GM23338 (cell line): ENCODE measurements around the gene CYP27A1. TPM values are rescaled to one million over a fixed set of nuclear protein-coding genes. Genes with fewer than 3 reads are reported as not detected.

Source experiments
- ATAC-seq: fragments of 200-7000 bp; cut with Tn5 transposase; 3 replicates; pipeline ENCODE4 v1.9.1; 2020
- DNase-seq: peaks from one replicate; pipeline ENCODE4 v3.0.0-alpha.2; 2015; ENCODE audit warnings: low spot score
- H2AFZ ChIP-seq: fragments of 200-600 bp; sonication (generic); 2 replicates; pipeline ENCODE4 v1.8.0; 2016; ENCODE audit warnings: antibody characterized with exemption, mild to moderate bottlenecking, moderate library complexity
- H3F3A ChIP-seq: fragments of 200-600 bp; sonication (generic); replicated peaks from 2 replicates; pipeline ENCODE4 v1.8.0; 2017; ENCODE audit warnings: antibody characterized with exemption, mixed run types, low read depth
- H3K27ac ChIP-seq: fragments of 200-600 bp; sonication (generic); 2 replicates; pipeline ENCODE4 v1.6.1; 2016; ENCODE audit warnings: low read depth
- H3K27me3 ChIP-seq: fragments of 200-600 bp; sonication (generic); 2 replicates; pipeline ENCODE4 v1.8.0; 2016; ENCODE audit warnings: mild to moderate bottlenecking, mixed run types, moderate library complexity; ENCODE audit not compliant: insufficient read depth
- H3K36me3 ChIP-seq: fragments of 200-600 bp; sonication (generic); 2 replicates; pipeline ENCODE4 v1.8.0; 2016; ENCODE audit warnings: mild to moderate bottlenecking; ENCODE audit not compliant: insufficient read depth
- H3K4me1 ChIP-seq: fragments of 200-600 bp; sonication (generic); 2 replicates; pipeline ENCODE4 v1.8.0; 2016; ENCODE audit warnings: mild to moderate bottlenecking, moderate library complexity; ENCODE audit not compliant: insufficient read depth
- H3K4me2 ChIP-seq: fragments of 200-600 bp; sonication (generic); 2 replicates; pipeline ENCODE4 v1.7.1; 2017; ENCODE audit warnings: mixed run types
- H3K4me3 ChIP-seq: fragments of 200-600 bp; sonication (generic); 2 replicates; pipeline ENCODE4 v1.6.1; 2016; ENCODE audit warnings: mixed run types
- H3K79me2 ChIP-seq: fragments of 200-600 bp; sonication (generic); replicated peaks from 2 replicates; pipeline ENCODE4 v1.8.0; 2017; ENCODE audit warnings: mild to moderate bottlenecking; ENCODE audit not compliant: insufficient read depth
- H3K9me2 ChIP-seq: fragments of 200-600 bp; sonication (generic); 2 replicates; pipeline ENCODE4 v1.8.0; 2017; ENCODE audit not compliant: insufficient read depth
- H4K20me1 ChIP-seq: fragments of 200-600 bp; sonication (generic); replicated peaks from 2 replicates; pipeline ENCODE4 v1.8.0; 2017; ENCODE audit warnings: mild to moderate bottlenecking; ENCODE audit not compliant: insufficient read depth
- H3K27ac Mint-ChIP-seq: 2 replicates; pipeline ENCODE4 v1.8.0; 2020; ENCODE audit warnings: inconsistent platforms, mild to moderate bottlenecking, moderate library complexity, mixed read lengths
- H3K27me3 Mint-ChIP-seq: 3 replicates; pipeline ENCODE4 v1.8.0; 2022; ENCODE audit warnings: low read depth, mild to moderate bottlenecking, moderate library complexity, mixed read lengths, inconsistent platforms; ENCODE audit not compliant: insufficient read depth, poor library complexity
- H3K36me3 Mint-ChIP-seq: 3 replicates; pipeline ENCODE4 v1.8.0; 2021; ENCODE audit warnings: low read depth, mild to moderate bottlenecking, inconsistent platforms, moderate library complexity, mixed read lengths
- H3K4me1 Mint-ChIP-seq: 3 replicates; pipeline ENCODE4 v1.8.0; 2020; ENCODE audit warnings: mild to moderate bottlenecking, inconsistent platforms, mixed read lengths
- H3K4me3 Mint-ChIP-seq: 3 replicates; pipeline ENCODE4 v1.8.0; 2021; ENCODE audit warnings: moderate library complexity, mild to moderate bottlenecking, inconsistent platforms, mixed read lengths
- H3K9me3 Mint-ChIP-seq: 3 replicates; pipeline ENCODE4 v1.8.0; 2020; ENCODE audit warnings: moderate library complexity, mild to moderate bottlenecking, inconsistent platforms, mixed read lengths
- CREB1 ChIP-seq: fragments of 250-450 bp; sonication (Bioruptor Pico); IDR thresholded peaks from 2 replicates; pipeline ENCODE4 v1.5.0; 2020; ENCODE audit warnings: low read depth, mild to moderate bottlenecking, moderate library complexity
- EZH2 ChIP-seq: fragments of 200-600 bp; sonication (generic); IDR thresholded peaks from one replicate; pipeline ENCODE4 v1.8.0; 2017; ENCODE audit warnings: antibody characterized with exemption, mild to moderate bottlenecking, low read depth; ENCODE audit not compliant: unreplicated experiment
- EZH2phosphoT487 ChIP-seq: fragments of 200-600 bp; sonication (generic); IDR thresholded peaks from one replicate; pipeline ENCODE4 v1.8.1; 2018; ENCODE audit warnings: antibody characterized with exemption; ENCODE audit not compliant: unreplicated experiment
- JUNB ChIP-seq: IDR thresholded peaks from one replicate; pipeline ENCODE4 v1.6.1; 2016; ENCODE audit warnings: antibody characterized with exemption; ENCODE audit not compliant: unreplicated experiment
- NANOG ChIP-seq: IDR thresholded peaks from 2 replicates; pipeline ENCODE4 v1.6.1; 2016; ENCODE audit warnings: antibody characterized with exemption, borderline replicate concordance
- POLR2AphosphoS5 ChIP-seq: IDR thresholded peaks from 2 replicates; pipeline ENCODE4 v1.6.1; 2016; ENCODE audit warnings: antibody characterized with exemption, low read depth
- STAT1 ChIP-seq: IDR thresholded peaks from one replicate; pipeline ENCODE4 v1.6.1; 2016; ENCODE audit warnings: antibody characterized with exemption; ENCODE audit not compliant: unreplicated experiment
- ZNF114 ChIP-seq: fragments of 250-450 bp; sonication (Bioruptor Pico); IDR thresholded peaks from 2 replicates; pipeline ENCODE4 v1.5.0; 2020; ENCODE audit warnings: mild to moderate bottlenecking, moderate library complexity
- ZNF331 ChIP-seq: fragments of 250-450 bp; sonication (Bioruptor Pico); IDR thresholded peaks from 2 replicates; pipeline ENCODE4 v1.5.0; 2020; ENCODE audit warnings: low read depth, mild to moderate bottlenecking, moderate library complexity
- polyA plus RNA-seq: library from polyadenylated mRNA; unstranded; fragments of >200 nt; fragmentation: Nextera tagmentation; extraction: Ambion mirVana; gene quantifications from 2 replicates; pipeline ENCODE4 v1.2.1, GENCODE V29; 2016
- total RNA-seq: library from RNA; depleted of rRNA; stranded (reverse); fragments of >200 nt; shearing (Covaris generic); gene quantifications from 2 replicates; pipeline ENCODE4 v1.2.3, GENCODE V29; 2014
- TF ChIP-seq, protein P1 (sequence below): IDR thresholded peaks from one replicate; pipeline ENCODE4 v1.6.1; 2018; ENCODE audit warnings: antibody characterized with exemption; ENCODE audit not compliant: unreplicated experiment
- TF ChIP-seq, protein P2 (sequence below): fragments of 250-450 bp; sonication (Bioruptor Pico); IDR thresholded peaks from 2 replicates; pipeline ENCODE4 v1.5.0; 2020; ENCODE audit warnings: mild to moderate bottlenecking, moderate library complexity
- TF ChIP-seq, protein P3 (sequence below): IDR thresholded peaks from 2 replicates; pipeline ENCODE4 v1.6.1; 2016; ENCODE audit warnings: antibody characterized with exemption
- TF ChIP-seq, protein P4 (sequence below), 2 experiments: fragments of 200-600 bp in 1 of 2; sonication (generic) in 1 of 2; conservative IDR thresholded peaks; 2 replicates each; pipeline versions ENCODE4 v1.5.1 to v1.6.1; 2016 to 2017; ENCODE audit warnings: antibody characterized with exemption in 2 of 2, low read depth in 2 of 2, mild to moderate bottlenecking in 2 of 2, moderate library complexity in 1 of 2

Gene CYP27A1
- total and polyA plus RNA-seq, 2 experiments from 2014 or later, result 2.2 to 6.9 TPM

DNA sequence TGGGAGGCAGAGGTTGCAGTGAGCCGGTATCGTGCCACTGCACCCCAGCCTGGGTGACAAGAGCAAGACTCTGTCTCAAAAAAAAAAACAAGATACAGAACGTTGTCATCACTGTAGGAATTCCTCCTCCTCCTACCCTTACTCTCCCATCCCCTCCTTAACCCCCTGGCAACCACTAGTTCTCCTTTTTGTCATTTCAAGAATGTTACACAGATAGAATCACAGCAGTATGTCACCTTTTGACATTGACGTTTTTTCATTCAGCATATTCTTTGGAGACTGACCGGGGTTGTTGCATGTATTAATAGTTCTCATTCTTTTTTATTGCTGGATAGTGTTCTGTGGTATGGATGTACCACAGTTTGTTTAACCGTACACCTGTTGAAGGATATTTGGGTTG is 38.9 kb upstream of the CYP27A1 start:
- peaks cover 2% of the 10 kb centered on the region for H3K27me3 Mint-ChIP-seq
- H3K9me3 Mint-ChIP-seq, result no peaks in the 10 kb centered on the region
- H3K36me3 Mint-ChIP-seq, result peaks cover 73% of the 10 kb centered on the region
- Histone ChIP-seq H3K27ac (no peak overlapping the region), H3K79me2 (no peaks in the 10 kb centered on the region), H3K4me1 (no peaks in the 10 kb centered on the region), H3K4me3 (no peak overlapping the region), H2AFZ (no peak overlapping the region), H3K36me3 (peaks cover 37% of the 10 kb centered on the region), H3K4me2 (no peak overlapping the region), H3F3A (no peaks in the 10 kb centered on the region), H3K9me2 (no peaks in the 10 kb centered on the region), H3K27me3 (no peaks in the 10 kb centered on the region), H4K20me1 (peaks cover 23% of the 10 kb centered on the region)
- DNase-seq (no peak), ATAC-seq (no peak)
- TF ChIP-seq STAT1 (no peak), JUNB (no peak), NANOG (no peak), ZNF331 (CRISPR knock-in tag) (no peak), EZH2phosphoT487 (no peak), CREB1 (CRISPR knock-in tag) (no peak), ZNF114 (CRISPR knock-in tag) (no peak), POLR2AphosphoS5 (no peak), EZH2 (no peak)
- TF ChIP-seq, protein P1, sequence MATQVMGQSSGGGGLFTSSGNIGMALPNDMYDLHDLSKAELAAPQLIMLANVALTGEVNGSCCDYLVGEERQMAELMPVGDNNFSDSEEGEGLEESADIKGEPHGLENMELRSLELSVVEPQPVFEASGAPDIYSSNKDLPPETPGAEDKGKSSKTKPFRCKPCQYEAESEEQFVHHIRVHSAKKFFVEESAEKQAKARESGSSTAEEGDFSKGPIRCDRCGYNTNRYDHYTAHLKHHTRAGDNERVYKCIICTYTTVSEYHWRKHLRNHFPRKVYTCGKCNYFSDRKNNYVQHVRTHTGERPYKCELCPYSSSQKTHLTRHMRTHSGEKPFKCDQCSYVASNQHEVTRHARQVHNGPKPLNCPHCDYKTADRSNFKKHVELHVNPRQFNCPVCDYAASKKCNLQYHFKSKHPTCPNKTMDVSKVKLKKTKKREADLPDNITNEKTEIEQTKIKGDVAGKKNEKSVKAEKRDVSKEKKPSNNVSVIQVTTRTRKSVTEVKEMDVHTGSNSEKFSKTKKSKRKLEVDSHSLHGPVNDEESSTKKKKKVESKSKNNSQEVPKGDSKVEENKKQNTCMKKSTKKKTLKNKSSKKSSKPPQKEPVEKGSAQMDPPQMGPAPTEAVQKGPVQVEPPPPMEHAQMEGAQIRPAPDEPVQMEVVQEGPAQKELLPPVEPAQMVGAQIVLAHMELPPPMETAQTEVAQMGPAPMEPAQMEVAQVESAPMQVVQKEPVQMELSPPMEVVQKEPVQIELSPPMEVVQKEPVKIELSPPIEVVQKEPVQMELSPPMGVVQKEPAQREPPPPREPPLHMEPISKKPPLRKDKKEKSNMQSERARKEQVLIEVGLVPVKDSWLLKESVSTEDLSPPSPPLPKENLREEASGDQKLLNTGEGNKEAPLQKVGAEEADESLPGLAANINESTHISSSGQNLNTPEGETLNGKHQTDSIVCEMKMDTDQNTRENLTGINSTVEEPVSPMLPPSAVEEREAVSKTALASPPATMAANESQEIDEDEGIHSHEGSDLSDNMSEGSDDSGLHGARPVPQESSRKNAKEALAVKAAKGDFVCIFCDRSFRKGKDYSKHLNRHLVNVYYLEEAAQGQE, result no peak
- TF ChIP-seq, protein P2, sequence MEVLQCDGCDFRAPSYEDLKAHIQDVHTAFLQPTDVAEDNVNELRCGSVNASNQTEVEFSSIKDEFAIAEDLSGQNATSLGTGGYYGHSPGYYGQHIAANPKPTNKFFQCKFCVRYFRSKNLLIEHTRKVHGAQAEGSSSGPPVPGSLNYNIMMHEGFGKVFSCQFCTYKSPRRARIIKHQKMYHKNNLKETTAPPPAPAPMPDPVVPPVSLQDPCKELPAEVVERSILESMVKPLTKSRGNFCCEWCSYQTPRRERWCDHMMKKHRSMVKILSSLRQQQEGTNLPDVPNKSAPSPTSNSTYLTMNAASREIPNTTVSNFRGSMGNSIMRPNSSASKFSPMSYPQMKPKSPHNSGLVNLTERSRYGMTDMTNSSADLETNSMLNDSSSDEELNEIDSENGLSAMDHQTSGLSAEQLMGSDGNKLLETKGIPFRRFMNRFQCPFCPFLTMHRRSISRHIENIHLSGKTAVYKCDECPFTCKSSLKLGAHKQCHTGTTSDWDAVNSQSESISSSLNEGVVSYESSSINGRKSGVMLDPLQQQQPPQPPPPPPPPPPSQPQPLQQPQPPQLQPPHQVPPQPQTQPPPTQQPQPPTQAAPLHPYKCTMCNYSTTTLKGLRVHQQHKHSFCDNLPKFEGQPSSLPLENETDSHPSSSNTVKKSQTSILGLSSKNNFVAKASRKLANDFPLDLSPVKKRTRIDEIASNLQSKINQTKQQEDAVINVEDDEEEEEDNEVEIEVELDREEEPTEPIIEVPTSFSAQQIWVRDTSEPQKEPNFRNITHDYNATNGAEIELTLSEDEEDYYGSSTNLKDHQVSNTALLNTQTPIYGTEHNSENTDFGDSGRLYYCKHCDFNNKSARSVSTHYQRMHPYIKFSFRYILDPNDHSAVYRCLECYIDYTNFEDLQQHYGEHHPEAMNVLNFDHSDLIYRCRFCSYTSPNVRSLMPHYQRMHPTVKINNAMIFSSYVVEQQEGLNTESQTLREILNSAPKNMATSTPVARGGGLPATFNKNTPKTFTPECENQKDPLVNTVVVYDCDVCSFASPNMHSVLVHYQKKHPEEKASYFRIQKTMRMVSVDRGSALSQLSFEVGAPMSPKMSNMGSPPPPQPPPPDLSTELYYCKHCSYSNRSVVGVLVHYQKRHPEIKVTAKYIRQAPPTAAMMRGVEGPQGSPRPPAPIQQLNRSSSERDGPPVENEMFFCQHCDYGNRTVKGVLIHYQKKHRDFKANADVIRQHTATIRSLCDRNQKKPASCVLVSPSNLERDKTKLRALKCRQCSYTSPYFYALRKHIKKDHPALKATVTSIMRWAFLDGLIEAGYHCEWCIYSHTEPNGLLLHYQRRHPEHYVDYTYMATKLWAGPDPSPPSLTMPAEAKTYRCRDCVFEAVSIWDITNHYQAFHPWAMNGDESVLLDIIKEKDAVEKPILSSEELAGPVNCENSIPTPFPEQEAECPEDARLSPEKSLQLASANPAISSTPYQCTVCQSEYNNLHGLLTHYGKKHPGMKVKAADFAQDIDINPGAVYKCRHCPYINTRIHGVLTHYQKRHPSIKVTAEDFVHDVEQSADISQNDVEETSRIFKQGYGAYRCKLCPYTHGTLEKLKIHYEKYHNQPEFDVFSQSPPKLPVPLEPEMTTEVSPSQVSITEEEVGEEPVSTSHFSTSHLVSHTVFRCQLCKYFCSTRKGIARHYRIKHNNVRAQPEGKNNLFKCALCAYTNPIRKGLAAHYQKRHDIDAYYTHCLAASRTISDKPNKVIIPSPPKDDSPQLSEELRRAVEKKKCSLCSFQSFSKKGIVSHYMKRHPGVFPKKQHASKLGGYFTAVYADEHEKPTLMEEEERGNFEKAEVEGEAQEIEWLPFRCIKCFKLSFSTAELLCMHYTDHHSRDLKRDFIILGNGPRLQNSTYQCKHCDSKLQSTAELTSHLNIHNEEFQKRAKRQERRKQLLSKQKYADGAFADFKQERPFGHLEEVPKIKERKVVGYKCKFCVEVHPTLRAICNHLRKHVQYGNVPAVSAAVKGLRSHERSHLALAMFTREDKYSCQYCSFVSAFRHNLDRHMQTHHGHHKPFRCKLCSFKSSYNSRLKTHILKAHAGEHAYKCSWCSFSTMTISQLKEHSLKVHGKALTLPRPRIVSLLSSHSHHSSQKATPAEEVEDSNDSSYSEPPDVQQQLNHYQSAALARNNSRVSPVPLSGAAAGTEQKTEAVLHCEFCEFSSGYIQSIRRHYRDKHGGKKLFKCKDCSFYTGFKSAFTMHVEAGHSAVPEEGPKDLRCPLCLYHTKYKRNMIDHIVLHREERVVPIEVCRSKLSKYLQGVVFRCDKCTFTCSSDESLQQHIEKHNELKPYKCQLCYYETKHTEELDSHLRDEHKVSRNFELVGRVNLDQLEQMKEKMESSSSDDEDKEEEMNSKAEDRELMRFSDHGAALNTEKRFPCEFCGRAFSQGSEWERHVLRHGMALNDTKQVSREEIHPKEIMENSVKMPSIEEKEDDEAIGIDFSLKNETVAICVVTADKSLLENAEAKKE, result no peak
- TF ChIP-seq, protein P3, sequence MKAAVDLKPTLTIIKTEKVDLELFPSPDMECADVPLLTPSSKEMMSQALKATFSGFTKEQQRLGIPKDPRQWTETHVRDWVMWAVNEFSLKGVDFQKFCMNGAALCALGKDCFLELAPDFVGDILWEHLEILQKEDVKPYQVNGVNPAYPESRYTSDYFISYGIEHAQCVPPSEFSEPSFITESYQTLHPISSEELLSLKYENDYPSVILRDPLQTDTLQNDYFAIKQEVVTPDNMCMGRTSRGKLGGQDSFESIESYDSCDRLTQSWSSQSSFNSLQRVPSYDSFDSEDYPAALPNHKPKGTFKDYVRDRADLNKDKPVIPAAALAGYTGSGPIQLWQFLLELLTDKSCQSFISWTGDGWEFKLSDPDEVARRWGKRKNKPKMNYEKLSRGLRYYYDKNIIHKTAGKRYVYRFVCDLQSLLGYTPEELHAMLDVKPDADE, result no peak
- TF ChIP-seq, protein P4, sequence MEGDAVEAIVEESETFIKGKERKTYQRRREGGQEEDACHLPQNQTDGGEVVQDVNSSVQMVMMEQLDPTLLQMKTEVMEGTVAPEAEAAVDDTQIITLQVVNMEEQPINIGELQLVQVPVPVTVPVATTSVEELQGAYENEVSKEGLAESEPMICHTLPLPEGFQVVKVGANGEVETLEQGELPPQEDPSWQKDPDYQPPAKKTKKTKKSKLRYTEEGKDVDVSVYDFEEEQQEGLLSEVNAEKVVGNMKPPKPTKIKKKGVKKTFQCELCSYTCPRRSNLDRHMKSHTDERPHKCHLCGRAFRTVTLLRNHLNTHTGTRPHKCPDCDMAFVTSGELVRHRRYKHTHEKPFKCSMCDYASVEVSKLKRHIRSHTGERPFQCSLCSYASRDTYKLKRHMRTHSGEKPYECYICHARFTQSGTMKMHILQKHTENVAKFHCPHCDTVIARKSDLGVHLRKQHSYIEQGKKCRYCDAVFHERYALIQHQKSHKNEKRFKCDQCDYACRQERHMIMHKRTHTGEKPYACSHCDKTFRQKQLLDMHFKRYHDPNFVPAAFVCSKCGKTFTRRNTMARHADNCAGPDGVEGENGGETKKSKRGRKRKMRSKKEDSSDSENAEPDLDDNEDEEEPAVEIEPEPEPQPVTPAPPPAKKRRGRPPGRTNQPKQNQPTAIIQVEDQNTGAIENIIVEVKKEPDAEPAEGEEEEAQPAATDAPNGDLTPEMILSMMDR (conservative IDR thresholded peaks at IDR 0.05; ENCODE audit: low read depth in 2 of 2), result no peak
- H3K27ac Mint-ChIP-seq, result no peak overlapping the region
- H3K4me1 Mint-ChIP-seq, result peaks cover 4% of the 10 kb centered on the region; the same call in 1 of the 3 replicates
- no peak overlapping the region for H3K4me3 Mint-ChIP-seq
